Heart right ventricle (tissue), 16 donors: ENCODE results near the gene LYRM2. TPM values are rescaled to one million over a fixed set of nuclear protein-coding genes. Genes with fewer than 3 reads are reported as not detected.

Experiments used
- ATAC-seq, 8 donors: fragments of 200-7000 bp; cut with Tn5 transposase; one replicate each; pipeline ENCODE4 v1.9.1; 2020; ENCODE audit warnings: mild to moderate bottlenecking in 8 of 8, moderate library complexity in 8 of 8, moderate number of reproducible peaks in 1 of 8
- DNase-seq, 2 donors: peaks; one replicate each; pipeline ENCODE4 v3.0.0-alpha.2; 2020
- H3K27ac ChIP-seq, 10 donors: fragments of 200-600 bp; sonication (generic) in 2 of 10; one replicate each; pipeline versions ENCODE4 v1.5.0 to v1.8.0; 2020 to 2022; ENCODE audit warnings: mild to moderate bottlenecking in 3 of 10
- H3K27me3 ChIP-seq, 7 donors: fragments of 200-600 bp; one replicate each; pipeline ENCODE4 v1.8.0; 2021 to 2022; ENCODE audit warnings: mild to moderate bottlenecking in 2 of 7
- H3K36me3 ChIP-seq, 9 donors: fragments of 200-600 bp; sonication (generic) in 1 of 9; one replicate each; pipeline versions ENCODE4 v1.5.0 to v1.8.0; 2020 to 2022; ENCODE audit warnings: mild to moderate bottlenecking in 2 of 9
- H3K4me1 ChIP-seq, 9 donors: fragments of 200-600 bp; sonication (generic) in 1 of 9; one replicate each; pipeline versions ENCODE4 v1.5.0 to v1.8.0; 2020 to 2022; ENCODE audit warnings: mild to moderate bottlenecking in 4 of 9
- H3K4me3 ChIP-seq, 10 donors: fragments of 200-600 bp; sonication (generic) in 2 of 10; one replicate each; pipeline versions ENCODE4 v1.5.0 to v1.8.0; 2020 to 2022; ENCODE audit warnings: mild to moderate bottlenecking in 7 of 10, moderate library complexity in 2 of 10
- H3K9me3 ChIP-seq, 11 donors: fragments of 200-600 bp in 10 of 11; sonication (generic) in 2 of 11; one replicate each; pipeline versions ENCODE4 v1.5.0 to v1.8.0; 2013 to 2022; ENCODE audit warnings: mild to moderate bottlenecking in 2 of 11, control low read depth in 1 of 11, moderate library complexity in 1 of 11
- WGBS, 2 donors: extraction: QIAGEN DNeasy Blood & Tissue Kit; methylation state at CpG; one replicate each; pipeline ENCODE4 v1.1.7; 2013; ENCODE audit warnings: inconsistent platforms in 1 of 2; 5-methylcytosine and 5-hydroxymethylcytosine counted together
- intact Hi-C, 10 donors: fragments of 100-400 bp; cut with DNase I; formaldehyde crosslinking; loops; one replicate each; pipeline versions ENCODE4 v1.11.1 to v1.14.2; 2022
- polyA plus RNA-seq, 2 donors: library from polyadenylated mRNA; stranded (reverse); fragments of 200-250 nt; gene quantifications; one replicate each; pipeline ENCODE4 v1.2.3, GENCODE V29; 2013
- total RNA-seq, 10 donors: library from RNA; stranded (reverse); fragmentation: NEBNext Ultra II Directional in 3 of 10; extraction: Animal tissue kit (Norgen Biotek cat#: 25700) in 3 of 10; gene quantifications; one replicate each; pipeline versions ENCODE4 v1.2.1 to v1.2.4, GENCODE V29; 2021 to 2023
- TF ChIP-seq, protein P1 (sequence below), 9 donors: fragments of 200-600 bp; sonication (generic) in 2 of 9; IDR thresholded peaks; one replicate each; pipeline versions ENCODE4 v1.5.0 to v1.8.0; 2021 to 2022; ENCODE audit warnings: antibody characterized with exemption in 9 of 9, mild to moderate bottlenecking in 5 of 9, moderate library complexity in 1 of 9
- donor health status: Arrhythmogenic right ventricular cardiomyopathy.
- donor health status: ischemic (EF 13 %, LVEDD 7.1; RV severe dilation, severe dysfunction).
- donor health status: healthy with polysubstance abuse.
- donor health status: DM: no; HTN: yes; CAD: no.
- donor health status: DM: no; HTN: no; CAD: no.
- donor health status: ischemic (EF 25% LVEDD 6.9; RV normal size, moderate dysfunction).
- donor health status: ischemic (EF 25% LVEDD 5.7; RV mildly dilated, moderate dysfunction).
- donor health status: healthy.
- donor health status: DM: yes; HTN: yes; CAD: no.
- donor health status: Ischemic cardiomyopathy.
- donor health status: ischemic (EF 35%, LVEDD 5.7; RV mildly dilated, moderate dysfunction).
- donor health status: nonischemic (EF 11% LVEDD 7.7; RV severe dilation, severe dysfunction).
- donor health status: DM: yes; HTN: yes; CAD: no.
- donor health status: PGD.
- donor health status: ischemic (EF 29% LVEDD 5.4; RV normal size, mild dysfunction).
- donor health status: nonischemic (EF 23%, LVEDD 6.1; RV moderate dilation, normal function).

Gene LYRM2
- total and polyA plus RNA-seq, 12 donors = 10.9 to 58.2 (median 46.8) TPM

DNA sequence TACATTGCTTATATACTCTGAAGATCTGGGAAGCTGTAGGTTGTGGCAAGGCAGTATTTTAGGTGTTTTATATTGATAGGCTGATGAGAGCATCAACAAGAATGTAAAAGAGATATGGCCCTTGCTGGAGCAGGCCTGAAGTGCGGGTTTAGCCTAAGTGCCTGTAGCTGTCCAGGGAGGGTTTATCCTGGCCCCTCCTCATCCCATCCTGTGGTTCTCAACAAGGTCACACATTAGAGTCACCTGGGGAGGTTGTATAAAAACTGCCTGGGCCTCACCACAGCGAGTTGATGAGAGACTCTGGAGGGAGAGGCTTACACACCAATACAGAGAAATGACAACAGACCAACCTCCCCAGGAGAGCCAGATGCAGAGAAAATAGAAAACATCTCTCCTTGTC is 48.4 kb downstream of the LYRM2 start:
- intact Hi-C loops = loop anchor here in 1 of 10 donors (10.0 kb wide), 1 partner anchor 55 kb away; no protein-coding TSS in a partner anchor

DNA sequence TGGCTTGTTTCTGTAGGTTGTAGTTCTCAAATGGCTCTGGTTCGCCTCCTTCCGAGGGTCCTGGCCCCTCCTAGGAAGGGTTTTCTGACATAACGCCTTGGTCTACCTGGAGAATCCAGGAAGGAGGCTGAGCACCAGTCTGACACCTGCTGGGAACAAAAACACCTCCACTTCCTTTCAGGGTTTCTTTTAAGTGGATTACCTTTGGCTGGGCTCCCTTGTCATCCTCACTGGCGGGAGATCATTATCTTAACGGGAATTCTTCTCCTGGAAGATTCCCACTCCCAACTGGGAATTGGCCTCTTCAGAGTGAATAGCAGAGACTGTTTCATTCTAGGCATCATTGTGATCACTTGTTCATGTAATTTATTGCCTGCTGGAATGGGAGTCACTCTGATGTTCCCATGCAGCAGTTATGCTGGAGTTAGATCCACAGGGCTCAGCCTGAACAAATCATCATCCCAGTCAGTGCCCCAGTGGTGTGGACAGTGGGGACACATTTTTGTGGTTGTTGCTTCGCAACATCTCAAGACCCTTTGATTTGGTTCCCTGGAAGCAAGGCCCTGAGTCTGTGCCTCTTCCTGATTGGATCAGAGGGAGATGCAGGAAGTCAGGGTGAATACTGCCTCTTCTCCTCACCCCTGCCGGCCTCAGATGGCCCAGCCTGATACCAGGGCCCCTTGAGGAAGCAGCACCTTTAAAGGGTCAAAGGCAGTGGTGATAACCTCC is 49.1 kb downstream of the LYRM2 start:
- intact Hi-C loops = loop anchor here in 1 of 10 donors (10.0 kb wide), 1 partner anchor 55 kb away; no protein-coding TSS in a partner anchor
- H3K9me3 ChIP-seq = no peaks in the 10 kb centered on the region
- WGBS, 2 donors = 75 to 76% methylated on average over 7 of the region's 7 CpGs

More for the DNA sequence above, 48.4 kb downstream of the LYRM2 start:
- Histone ChIP-seq H3K4me1 (no peaks in the 10 kb centered on the region), H3K27me3 (no peaks in the 10 kb centered on the region), H3K27ac (no peak overlapping the region), H3K4me3 (no peak overlapping the region), H3K36me3 (no peaks in the 10 kb centered on the region), H3K9me3 (no peaks in the 10 kb centered on the region)
- TF ChIP-seq, protein P1, sequence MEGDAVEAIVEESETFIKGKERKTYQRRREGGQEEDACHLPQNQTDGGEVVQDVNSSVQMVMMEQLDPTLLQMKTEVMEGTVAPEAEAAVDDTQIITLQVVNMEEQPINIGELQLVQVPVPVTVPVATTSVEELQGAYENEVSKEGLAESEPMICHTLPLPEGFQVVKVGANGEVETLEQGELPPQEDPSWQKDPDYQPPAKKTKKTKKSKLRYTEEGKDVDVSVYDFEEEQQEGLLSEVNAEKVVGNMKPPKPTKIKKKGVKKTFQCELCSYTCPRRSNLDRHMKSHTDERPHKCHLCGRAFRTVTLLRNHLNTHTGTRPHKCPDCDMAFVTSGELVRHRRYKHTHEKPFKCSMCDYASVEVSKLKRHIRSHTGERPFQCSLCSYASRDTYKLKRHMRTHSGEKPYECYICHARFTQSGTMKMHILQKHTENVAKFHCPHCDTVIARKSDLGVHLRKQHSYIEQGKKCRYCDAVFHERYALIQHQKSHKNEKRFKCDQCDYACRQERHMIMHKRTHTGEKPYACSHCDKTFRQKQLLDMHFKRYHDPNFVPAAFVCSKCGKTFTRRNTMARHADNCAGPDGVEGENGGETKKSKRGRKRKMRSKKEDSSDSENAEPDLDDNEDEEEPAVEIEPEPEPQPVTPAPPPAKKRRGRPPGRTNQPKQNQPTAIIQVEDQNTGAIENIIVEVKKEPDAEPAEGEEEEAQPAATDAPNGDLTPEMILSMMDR (IDR thresholded peaks at IDR 0.05) = no peak
- no peak for ATAC-seq
- DNase-seq = no peak
- 74 to 75% methylated on average over 2 of the region's 2 CpGs for WGBS, 2 donors

DNA sequence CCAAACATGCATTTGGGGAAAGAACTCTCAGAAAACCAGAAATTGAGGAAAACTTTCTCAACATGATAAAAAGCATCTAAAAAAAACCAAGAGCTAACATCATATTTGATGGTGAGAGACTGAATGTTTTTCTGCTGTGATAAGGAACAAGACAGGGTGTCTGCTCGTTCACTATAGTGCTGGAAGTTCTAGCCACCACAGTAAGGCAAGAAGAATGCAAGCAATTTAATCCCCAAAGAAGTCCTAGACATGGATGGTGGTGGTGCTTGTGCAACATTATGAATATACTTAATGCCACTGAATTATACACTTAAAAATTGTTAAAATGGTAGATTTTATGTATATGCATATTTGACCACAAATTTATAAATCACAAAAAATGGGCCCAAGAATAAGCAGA is 53.4 kb downstream of the LYRM2 start:
- no peak overlapping the region for H3K27ac ChIP-seq
- TF ChIP-seq, protein P1 (IDR thresholded peaks at IDR 0.05) = no peak
- intact Hi-C loops = no loop called here
- no peaks in the 10 kb centered on the region for H3K4me1 ChIP-seq
- no peak overlapping the region for H3K4me3 ChIP-seq
- H3K27me3 ChIP-seq = no peaks in the 10 kb centered on the region
- 70 to 71% methylated on average over 1 of the region's 1 CpG for WGBS, 2 donors
- ATAC-seq = no peak
- H3K36me3 ChIP-seq = no peaks in the 10 kb centered on the region
- DNase-seq = no peak
- H3K9me3 ChIP-seq = no peaks in the 10 kb centered on the region

More for the DNA sequence above, 49.1 kb downstream of the LYRM2 start:
- Histone ChIP-seq H3K27ac (no peak overlapping the region), H3K4me1 (no peaks in the 10 kb centered on the region), H3K36me3 (no peaks in the 10 kb centered on the region), H3K27me3 (no peaks in the 10 kb centered on the region), H3K4me3 (no peak overlapping the region)
- TF ChIP-seq, protein P1 (IDR thresholded peaks at IDR 0.05) = no peak
- ATAC-seq = no peak
- no peak for DNase-seq

DNA sequence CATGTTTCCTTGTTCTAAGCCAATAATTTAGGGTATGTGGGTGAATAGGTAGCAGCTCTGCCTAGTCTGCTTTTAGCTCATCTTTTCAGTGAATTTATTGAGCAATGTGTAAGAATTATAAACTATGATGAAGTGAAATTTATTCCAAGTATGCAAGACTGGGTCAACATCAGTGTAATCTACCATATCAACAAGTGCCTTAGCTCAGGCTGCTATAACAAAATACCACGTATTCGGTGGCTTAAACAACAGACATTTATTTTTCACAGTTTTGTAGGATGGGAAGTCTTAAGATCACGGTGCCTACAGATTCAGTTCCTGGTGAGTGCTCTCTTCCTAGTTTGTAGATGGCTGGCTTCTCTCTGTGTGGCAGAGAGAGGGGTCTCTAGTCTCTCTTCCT is 54.0 kb downstream of the LYRM2 start:
- intact Hi-C loops = no loop called here
- no peak for ATAC-seq
- Histone ChIP-seq H3K27me3 (no peaks in the 10 kb centered on the region), H3K4me3 (no peak overlapping the region), H3K9me3 (no peaks in the 10 kb centered on the region), H3K4me1 (no peaks in the 10 kb centered on the region), H3K36me3 (no peaks in the 10 kb centered on the region), H3K27ac (no peak overlapping the region)
- TF ChIP-seq, protein P1 (IDR thresholded peaks at IDR 0.05) = no peak
- WGBS, 2 donors = 85 to 88% methylated on average over 3 of the region's 3 CpGs
- no peak for DNase-seq
